ENCODE results near the gene GRK1. TPM values are rescaled to one million over a fixed set of nuclear protein-coding genes. Genes with fewer than 3 reads are reported as not detected.
A peak's percentile ranks its signal among the peaks of the same experiment; 100 is the strongest.

Gene GRK1
- total and polyA plus RNA-seq, 11 donors: 0.08 to 1.3 (median 0.16) TPM; not detected in 3

DNA sequence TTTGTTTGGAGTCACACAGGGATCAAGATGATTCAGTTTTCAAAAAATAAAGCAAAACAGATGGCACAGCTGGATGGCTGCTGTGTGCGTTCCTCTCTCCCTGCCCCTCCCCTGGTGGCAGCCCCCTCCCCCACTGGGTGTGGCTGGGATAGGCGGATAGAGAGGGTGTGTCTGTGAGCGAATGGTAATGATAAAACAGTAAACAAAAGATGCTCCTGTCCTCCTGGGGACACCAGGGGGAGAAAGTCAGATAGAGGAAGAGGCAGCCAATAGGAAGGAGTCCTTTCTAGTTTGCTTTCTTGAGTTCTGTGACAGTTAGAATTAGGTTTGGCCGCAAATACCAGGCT lies 98.5 kb downstream of the GRK1 start:
- TF ChIP-seq POLR2A (IDR thresholded peaks at IDR 0.05): no peak
- TF ChIP-seq, protein P1, sequence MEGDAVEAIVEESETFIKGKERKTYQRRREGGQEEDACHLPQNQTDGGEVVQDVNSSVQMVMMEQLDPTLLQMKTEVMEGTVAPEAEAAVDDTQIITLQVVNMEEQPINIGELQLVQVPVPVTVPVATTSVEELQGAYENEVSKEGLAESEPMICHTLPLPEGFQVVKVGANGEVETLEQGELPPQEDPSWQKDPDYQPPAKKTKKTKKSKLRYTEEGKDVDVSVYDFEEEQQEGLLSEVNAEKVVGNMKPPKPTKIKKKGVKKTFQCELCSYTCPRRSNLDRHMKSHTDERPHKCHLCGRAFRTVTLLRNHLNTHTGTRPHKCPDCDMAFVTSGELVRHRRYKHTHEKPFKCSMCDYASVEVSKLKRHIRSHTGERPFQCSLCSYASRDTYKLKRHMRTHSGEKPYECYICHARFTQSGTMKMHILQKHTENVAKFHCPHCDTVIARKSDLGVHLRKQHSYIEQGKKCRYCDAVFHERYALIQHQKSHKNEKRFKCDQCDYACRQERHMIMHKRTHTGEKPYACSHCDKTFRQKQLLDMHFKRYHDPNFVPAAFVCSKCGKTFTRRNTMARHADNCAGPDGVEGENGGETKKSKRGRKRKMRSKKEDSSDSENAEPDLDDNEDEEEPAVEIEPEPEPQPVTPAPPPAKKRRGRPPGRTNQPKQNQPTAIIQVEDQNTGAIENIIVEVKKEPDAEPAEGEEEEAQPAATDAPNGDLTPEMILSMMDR (IDR thresholded peaks at IDR 0.05): no peak
- no peak for ATAC-seq
- WGBS, 4 donors: 52 to 72% (median 68%) methylated on average over 4 of the region's 4 CpGs
- DNase-seq: peak in 1 of 5 donors; percentile 3
- H3K36me3 ChIP-seq: peaks cover 0 to 13% (median 0%) of the 10 kb centered on the region in 9 donors
- H3K4me3 ChIP-seq: no peak overlapping the region
- H3K27ac ChIP-seq: no peak overlapping the region
- H3K9me3 ChIP-seq: no peaks in the 10 kb centered on the region
- peaks cover 0 to 10% (median 0%) of the 10 kb centered on the region in 9 donors for H3K27me3 ChIP-seq
- intact Hi-C loops (cut with DNase I): no loop called here
- peaks cover 0 to 3% (median 0%) of the 10 kb centered on the region in 12 donors for H3K4me1 ChIP-seq

DNA sequence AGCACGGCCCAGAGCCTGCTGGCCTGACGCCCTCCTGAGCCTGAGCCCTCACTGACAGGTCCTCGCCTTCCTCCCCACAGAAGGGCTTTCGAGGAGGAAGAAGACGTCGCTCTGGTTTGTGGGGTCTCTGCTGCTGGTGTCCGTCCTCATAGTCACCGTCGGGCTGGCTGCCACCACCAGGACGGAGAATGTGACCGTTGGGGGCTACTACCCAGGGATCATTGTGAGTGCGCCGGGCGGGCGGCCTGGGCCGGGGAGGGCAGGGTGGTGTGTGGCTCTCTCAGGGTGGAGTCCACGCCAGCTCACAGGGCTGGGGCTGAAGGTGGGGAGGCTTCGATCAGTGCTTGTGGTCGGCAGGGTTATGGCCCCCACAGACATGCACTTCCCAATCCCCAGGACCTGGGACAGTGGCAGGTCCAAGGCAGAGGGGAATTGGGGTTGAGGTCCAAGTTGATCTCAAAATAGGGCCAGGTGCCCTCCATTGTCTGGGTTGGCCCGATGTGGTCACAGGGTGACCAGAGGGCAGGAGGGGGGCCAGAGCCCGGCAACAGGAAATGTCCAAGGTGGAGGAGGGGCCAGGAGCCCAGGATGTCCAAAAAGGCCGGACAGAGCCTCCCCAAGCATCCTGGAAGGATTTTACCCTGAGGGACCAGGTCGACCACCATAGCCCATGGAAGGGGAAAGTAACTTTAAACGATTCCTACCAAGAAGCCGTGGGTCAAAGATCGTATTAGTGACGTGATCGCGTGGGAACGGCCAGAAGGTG lies 99.2 kb downstream of the GRK1 start:
- TF ChIP-seq, protein P1 (IDR thresholded peaks at IDR 0.05): no peak
- no peak for TF ChIP-seq POLR2A (IDR thresholded peaks at IDR 0.05)
- no peaks in the 10 kb centered on the region for H3K4me1 ChIP-seq
- no peaks in the 10 kb centered on the region for H3K9me3 ChIP-seq
- H3K36me3 ChIP-seq: peaks cover 0 to 13% (median 0%) of the 10 kb centered on the region in 9 donors
- H3K4me3 ChIP-seq: no peak overlapping the region
- ATAC-seq: no peak
- peaks cover 0 to 6% (median 0%) of the 10 kb centered on the region in 9 donors for H3K27me3 ChIP-seq
- DNase-seq: peak in 3 of 5 donors; percentile 1 to 63 (median 12)
- 81 to 86% (median 83%) methylated on average over 28 to 30 of the region's 30 CpGs for WGBS, 4 donors
- no peak overlapping the region for H3K27ac ChIP-seq
- intact Hi-C loops (cut with DNase I): no loop called here

DNA sequence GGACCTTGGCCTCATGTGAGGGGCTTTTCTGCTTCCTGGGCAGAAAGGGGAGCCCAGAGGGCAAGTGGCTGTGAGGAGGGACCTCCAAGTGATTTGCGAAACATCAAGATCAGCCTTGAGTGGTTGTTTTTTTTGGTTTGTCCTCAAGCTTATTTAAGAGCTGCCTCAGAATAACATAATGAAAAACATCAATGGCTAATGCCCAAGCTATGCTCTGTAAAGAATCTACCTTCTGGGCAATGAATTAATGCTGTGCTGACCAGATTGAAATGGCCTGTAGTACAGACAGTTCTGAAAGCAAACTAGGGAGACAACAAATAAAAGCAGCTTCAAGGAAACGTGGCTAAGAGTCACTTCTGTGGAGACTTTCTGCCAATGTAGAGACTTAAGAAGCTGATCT lies 100.3 kb downstream of the GRK1 start:
- peaks cover 0 to 10% (median 0%) of the 10 kb centered on the region in 12 donors for H3K4me1 ChIP-seq
- H3K36me3 ChIP-seq: peaks cover 0 to 13% (median 0%) of the 10 kb centered on the region in 9 donors
- DNase-seq (no peak), ATAC-seq (no peak)
- no peak overlapping the region for H3K4me3 ChIP-seq
- peaks cover 0 to 8% (median under 1%) of the 10 kb centered on the region in 12 donors for H3K9me3 ChIP-seq
- intact Hi-C loops (cut with DNase I): no loop called here
- WGBS, 4 donors: 78 to 89% (median 84%) methylated on average over 2 of the region's 2 CpGs
- H3K27ac ChIP-seq: no peak overlapping the region
- H3K27me3 ChIP-seq: peaks cover 0 to 5% (median 0%) of the 10 kb centered on the region in 9 donors
- TF ChIP-seq, protein P1 (IDR thresholded peaks at IDR 0.05): no peak
- TF ChIP-seq POLR2A (IDR thresholded peaks at IDR 0.05): no peak

DNA sequence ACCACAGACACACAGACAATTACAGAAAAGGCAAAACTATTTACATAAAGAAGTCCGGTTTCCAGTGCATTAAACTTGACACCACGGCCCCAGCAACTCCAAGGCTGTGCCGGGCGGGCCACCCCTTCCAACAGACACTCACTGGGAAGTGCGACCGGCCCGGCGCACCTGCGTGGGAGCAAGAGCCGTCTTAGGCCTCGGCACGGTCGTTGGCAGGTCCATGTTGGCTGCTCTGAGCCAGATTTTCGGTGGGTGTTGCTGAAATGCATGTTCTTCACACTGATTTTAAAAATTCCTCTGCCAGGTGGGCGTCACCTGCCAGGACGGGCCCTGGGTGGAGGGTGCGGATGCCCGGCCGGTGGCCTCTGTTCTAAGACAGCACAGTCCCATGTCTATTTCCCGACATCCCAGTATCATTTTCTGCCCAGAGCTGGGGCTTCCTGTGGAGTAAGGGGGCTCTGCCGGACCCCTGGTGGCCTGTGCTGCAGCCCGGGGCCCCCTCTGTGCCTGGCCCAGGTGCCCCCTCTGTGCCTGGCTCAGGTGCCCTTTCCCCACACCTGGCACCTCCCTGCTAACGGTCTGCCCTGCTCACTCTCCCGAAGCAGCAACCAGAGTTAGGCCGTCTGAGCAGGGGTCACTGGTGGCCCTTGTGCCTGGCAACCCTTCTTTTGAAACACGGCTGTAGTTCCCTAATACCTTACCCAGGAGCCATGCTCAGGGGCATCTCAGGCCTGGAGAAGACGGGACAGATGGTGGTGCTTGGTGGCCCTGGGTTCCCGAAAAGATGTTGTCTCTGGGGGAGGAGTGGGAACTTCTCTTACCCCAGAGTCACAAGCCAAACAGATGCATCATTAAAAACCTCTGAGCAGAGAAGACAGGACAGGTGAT lies 101.2 kb downstream of the GRK1 start:
- Histone ChIP-seq H3K27me3 (no peaks in the 10 kb centered on the region), H3K36me3 (peaks cover 0 to 13% (median 0%) of the 10 kb centered on the region in 9 donors), H3K4me1 (peaks cover 0 to 11% (median 0%) of the 10 kb centered on the region in 12 donors), H3K4me3 (no peak overlapping the region), H3K9me3 (peaks cover 0 to 14% (median 2%) of the 10 kb centered on the region in 12 donors), H3K27ac (no peak overlapping the region)
- DNase-seq (peak in 1 of 5 donors; percentile 39), ATAC-seq (no peak)
- 90 to 95% (median 92%) methylated on average over 16 to 28 of the region's 28 CpGs for WGBS, 4 donors
- no peak for TF ChIP-seq POLR2A (IDR thresholded peaks at IDR 0.05)
- TF ChIP-seq, protein P1 (IDR thresholded peaks at IDR 0.05): no peak
- intact Hi-C loops (cut with DNase I): no loop called here

Measured in heart left ventricle (tissue), 16 donors.